GM12878 (cell line): ENCODE results near the gene OSCP1. TPM values are rescaled to one million over a fixed set of nuclear protein-coding genes. Genes with fewer than 3 reads are reported as not detected.

Experiments used
- ATAC-seq: fragments of 200-7000 bp; cut with Tn5 transposase; 3 replicates; pipeline ENCODE4 v1.9.1; 2020; ENCODE audit warnings: mild to moderate bottlenecking, moderate library complexity
- BruUV-seq: library from RNA; stranded (reverse); fragments of 400-500 nt; replicated peaks from 2 replicates; lab custom pipeline; 2021; lab: Mats Ljungman, UMichigan
- CTCF ChIA-PET: fragments of 300-600 bp; sonication (Branson Sonifier 250); formaldehyde crosslinking; extraction: SDS; loops from one replicate; lab custom pipeline; 2021; ENCODE audit warnings: inconsistent platforms; lab: Yijun Ruan, JAX
- POLR2A ChIA-PET: fragments of 350-600 bp; formaldehyde crosslinking; extraction: SDS; loops from one replicate; lab custom pipeline; 2021; ENCODE audit warnings: inconsistent platforms; lab: Charles Lee
- RAD21 ChIA-PET: fragments of 300-600 bp; sonication (Branson Sonifier 250); formaldehyde crosslinking; loops from one replicate; lab custom pipeline; 2023; ENCODE audit warnings: antibody characterized with exemption; ENCODE audit not compliant: unreplicated experiment; lab: Charles Lee
- SMC1A ChIA-PET: fragments of 300-600 bp; sonication (Branson Sonifier 250); formaldehyde crosslinking; loops from one replicate; lab custom pipeline; 2023; ENCODE audit not compliant: unreplicated experiment, uncharacterized antibody; lab: Charles Lee
- DNase-seq: peaks from one replicate; pipeline ENCODE4 v3.0.0-alpha.2; 2011; ENCODE audit warnings: low read depth, low spot score
- FAIRE-seq: peaks from 3 replicates; lab custom pipeline; 2011; peaks lifted over from hg19 to GRCh38; lab: Jason Lieb, UNC
- H2AFZ ChIP-seq: 2 replicates; pipeline ENCODE4 v1.6.0; 2011; ENCODE audit warnings: low read depth, low read length, control low read depth; ENCODE audit not compliant: control insufficient read depth
- H3K27ac ChIP-seq: 2 replicates; pipeline ENCODE4 v1.5.1; 2011; ENCODE audit warnings: control low read depth; ENCODE audit not compliant: control insufficient read depth, insufficient read depth
- H3K27me3 ChIP-seq, 2 experiments: replicated peaks in 1 of 2; 2 replicates each; pipeline versions ENCODE4 v1.6.0 to v1.6.1; 2011; ENCODE audit warnings: low read length in 1 of 2; ENCODE audit not compliant: control insufficient read depth in 2 of 2, insufficient read depth in 2 of 2
- H3K36me3 ChIP-seq, 2 experiments: 2 replicates each; pipeline ENCODE4 v1.5.1; 2011; ENCODE audit warnings: low read length in 1 of 2; ENCODE audit not compliant: control insufficient read depth in 2 of 2, insufficient read depth in 2 of 2
- H3K4me1 ChIP-seq: 2 replicates; pipeline ENCODE4 v1.6.1; 2011; ENCODE audit warnings: mild to moderate bottlenecking, low read length, moderate library complexity, mixed read lengths; ENCODE audit not compliant: control insufficient read depth, insufficient read depth
- H3K4me2 ChIP-seq: 2 replicates; pipeline ENCODE4 v1.6.0; 2011; ENCODE audit warnings: control low read depth; ENCODE audit not compliant: control insufficient read depth, insufficient read depth
- H3K4me3 ChIP-seq: fragments of 200-600 bp; sonication (generic); 2 replicates; pipeline ENCODE4 v1.5.1; 2016
- H3K79me2 ChIP-seq: 2 replicates; pipeline ENCODE4 v1.6.0; 2011; ENCODE audit warnings: low read length; ENCODE audit not compliant: control insufficient read depth, insufficient read depth
- H3K9ac ChIP-seq: 2 replicates; pipeline ENCODE4 v1.8.0; 2011; ENCODE audit warnings: low read length, control low read depth, mixed read lengths; ENCODE audit not compliant: control insufficient read depth, insufficient read depth
- H3K9me3 ChIP-seq: replicated peaks from 3 replicates; pipeline ENCODE4 v1.5.1; 2011; ENCODE audit warnings: mild to moderate bottlenecking, low read length; ENCODE audit not compliant: control insufficient read depth, insufficient read depth
- H4K20me1 ChIP-seq: 2 replicates; pipeline ENCODE4 v1.6.0; 2011; ENCODE audit not compliant: control insufficient read depth, insufficient read depth
- CREB1 ChIP-seq: IDR thresholded peaks from 2 replicates; pipeline ENCODE4 v1.6.1; 2012; ENCODE audit warnings: low read depth, mild to moderate bottlenecking, inconsistent platforms
- GATAD2B ChIP-seq: fragments of 450-650 bp; conservative IDR thresholded peaks from 2 replicates; pipeline ENCODE4 v1.6.1; 2017; ENCODE audit warnings: low read depth, mild to moderate bottlenecking, moderate library complexity
- JUNB ChIP-seq: IDR thresholded peaks from 2 replicates; pipeline ENCODE4 v1.6.1; 2016; ENCODE audit warnings: antibody characterized with exemption, mild to moderate bottlenecking
- MAX ChIP-seq: IDR thresholded peaks from 2 replicates; pipeline ENCODE4 v1.6.1; 2012; ENCODE audit warnings: low read depth, low read length, improper control_type of control experiment
- NFYA ChIP-seq: IDR thresholded peaks from 2 replicates; pipeline ENCODE4 v1.6.1; 2011; ENCODE audit warnings: low read depth, mild to moderate bottlenecking, low read length, improper control_type of control experiment, borderline replicate concordance
- SMC3 ChIP-seq: IDR thresholded peaks from 2 replicates; pipeline ENCODE4 v1.6.1; 2011; ENCODE audit warnings: low read length, improper control_type of control experiment, borderline replicate concordance
- TCF12 ChIP-seq: IDR thresholded peaks from 2 replicates; pipeline ENCODE4 v1.6.1; 2011; ENCODE audit warnings: low read depth, mild to moderate bottlenecking, low read length
- WRNIP1 ChIP-seq: IDR thresholded peaks from 2 replicates; pipeline ENCODE4 v1.6.1; 2011; ENCODE audit warnings: low read depth, low read length, improper control_type of control experiment, borderline replicate concordance
- WGBS: methylation state at CpG from one replicate; pipeline ENCODE4 v1.1.6; 2016; ENCODE audit warnings: low lambda C conversion rate; ENCODE audit not compliant: insufficient replicate concordance, insufficient coverage; ENCODE audit errors: missing lambda C conversion rate; 5-methylcytosine and 5-hydroxymethylcytosine counted together
- in situ Hi-C: fragments of 300-500 bp; cut with MboI; formaldehyde crosslinking; loops from 9 replicates; pipeline ENCODE4 v1.14.3; 2018; ENCODE audit warnings: mixed read lengths
- intact Hi-C: fragments of 100-400 bp; cut with micrococcal nuclease; formaldehyde crosslinking; loops from one replicate; pipeline ENCODE4 v1.14.2; 2022; ENCODE audit not compliant: unreplicated experiment
- polyA plus RNA-seq, 11 experiments: library from polyadenylated mRNA; depleted of rRNA in 4 of 11; unstranded in 6 of 11; stranded (reverse) in 5 of 11; fragments of >200 nt; fragmentation: Nextera tagmentation in 4 of 11; fragmentation: Illumina TruSeq in 1 of 11; extraction: Ambion mirVana in 4 of 11; extraction: Trizol in 1 of 11; gene quantifications; 1 replicate in 1 of 11; 2 replicates in 10 of 11; pipeline versions ENCODE4 v1.2.1 to v1.2.3, GENCODE V29; 2011 to 2016; ENCODE audit warnings: inconsistent platforms in 2 of 11, missing spikeins in 2 of 11, low read depth in 1 of 11
- total RNA-seq, 4 experiments: library from RNA; depleted of rRNA in 3 of 4; stranded (reverse); fragments of >200 nt in 3 of 4; fragmentation: Illumina TruSeq in 1 of 4; extraction: Trizol in 1 of 4; gene quantifications; 2 replicates each; pipeline versions ENCODE4 v1.2.1 to v1.2.3, GENCODE V29; 2013 to 2021

The OSCP1 gene
- total and polyA plus RNA-seq, 10 of the 15 experiments (the other 5 are each of a cell fraction or from before 2014, with no cell fraction given), result 1.8 to 5.9 (median 3.0) TPM

GRCh38 chr1:36453051-36453450 lies 2.8 kb upstream of the OSCP1 start:
- no peak overlapping the region for H2AFZ ChIP-seq
- H3K27ac ChIP-seq, result no peak overlapping the region
- H3K4me3 ChIP-seq, result no peak overlapping the region
- BruUV-seq, result no TSS peak
- H4K20me1 ChIP-seq, result no peaks in the 10 kb centered on the region
- ATAC-seq (no peak), FAIRE-seq (no peak), DNase-seq (no peak)
- ChIA-PET CTCF (no interaction called here), POLR2A (no interaction called here), SMC1A (no interaction called here), RAD21 (no interaction called here)
- intact Hi-C loops, result no loop called here
- in situ Hi-C loops, result no loop called here
- no peak overlapping the region for H3K4me2 ChIP-seq
- TF ChIP-seq GATAD2B (no peak), TCF12 (no peak), CREB1 (no peak), WRNIP1 (no peak), NFYA (no peak), MAX (no peak), SMC3 (no peak), JUNB (no peak)
- WGBS, result 100% methylated on average over 3 of the region's 3 CpGs
- no peaks in the 10 kb centered on the region for H3K9me3 ChIP-seq
- H3K9ac ChIP-seq, result no peak overlapping the region
- no peaks in the 10 kb centered on the region for H3K4me1 ChIP-seq
- H3K79me2 ChIP-seq, result no peaks in the 10 kb centered on the region; the same call in 1 of the 2 replicates
- peaks cover 10 to 15% of the 10 kb centered on the region in 2 experiments for H3K36me3 ChIP-seq
- no peaks in the 10 kb centered on the region for H3K27me3 ChIP-seq
